ENCODE results near the gene CNTNAP4.

- no peak for TF ChIP-seq RNF2 (IDR thresholded peaks at IDR 0.05; ENCODE audit: borderline replicate concordance, low read depth)
- no peak for TF ChIP-seq SREBF2 (IDR thresholded peaks at IDR 0.05)
- no peak for TF ChIP-seq RAD21 (conservative IDR thresholded peaks at IDR 0.05 in 1 of 2, IDR thresholded peaks at IDR 0.05 in 1 of 2)
- TF ChIP-seq, protein P1, sequence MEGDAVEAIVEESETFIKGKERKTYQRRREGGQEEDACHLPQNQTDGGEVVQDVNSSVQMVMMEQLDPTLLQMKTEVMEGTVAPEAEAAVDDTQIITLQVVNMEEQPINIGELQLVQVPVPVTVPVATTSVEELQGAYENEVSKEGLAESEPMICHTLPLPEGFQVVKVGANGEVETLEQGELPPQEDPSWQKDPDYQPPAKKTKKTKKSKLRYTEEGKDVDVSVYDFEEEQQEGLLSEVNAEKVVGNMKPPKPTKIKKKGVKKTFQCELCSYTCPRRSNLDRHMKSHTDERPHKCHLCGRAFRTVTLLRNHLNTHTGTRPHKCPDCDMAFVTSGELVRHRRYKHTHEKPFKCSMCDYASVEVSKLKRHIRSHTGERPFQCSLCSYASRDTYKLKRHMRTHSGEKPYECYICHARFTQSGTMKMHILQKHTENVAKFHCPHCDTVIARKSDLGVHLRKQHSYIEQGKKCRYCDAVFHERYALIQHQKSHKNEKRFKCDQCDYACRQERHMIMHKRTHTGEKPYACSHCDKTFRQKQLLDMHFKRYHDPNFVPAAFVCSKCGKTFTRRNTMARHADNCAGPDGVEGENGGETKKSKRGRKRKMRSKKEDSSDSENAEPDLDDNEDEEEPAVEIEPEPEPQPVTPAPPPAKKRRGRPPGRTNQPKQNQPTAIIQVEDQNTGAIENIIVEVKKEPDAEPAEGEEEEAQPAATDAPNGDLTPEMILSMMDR (IDR thresholded peaks at IDR 0.05) = no peak
- TF ChIP-seq POLR2AphosphoS2 (conservative IDR thresholded peaks at IDR 0.05; ENCODE audit: low read length) = no peak
- no peak for TF ChIP-seq CBX8 (IDR thresholded peaks at IDR 0.05)
- TF ChIP-seq ZFP36 (IDR thresholded peaks at IDR 0.05; ENCODE audit: borderline replicate concordance, partially characterized antibody) = no peak
- no peak for TF ChIP-seq ZSCAN20 (CRISPR knock-in tag; IDR thresholded peaks at IDR 0.05)
- TF ChIP-seq ZNF302 (CRISPR knock-in tag; IDR thresholded peaks at IDR 0.05) = no peak
These were observed 306.3 kb downstream of the CNTNAP4 start for GRCh38 chr16:76583466-76583865.

All from A549 (cell line).